GM23338 (cell line): ENCODE measurements around the gene PTPRN2. TPM values are rescaled to one million over a fixed set of nuclear protein-coding genes. Genes with fewer than 3 reads are reported as not detected.

ENCODE experiments used
- ATAC-seq: fragments of 200-7000 bp; cut with Tn5 transposase; 3 replicates; pipeline ENCODE4 v1.9.1; 2020
- DNase-seq: peaks from one replicate; pipeline ENCODE4 v3.0.0-alpha.2; 2015; ENCODE audit warnings: low spot score
- H2AFZ ChIP-seq: fragments of 200-600 bp; sonication (generic); 2 replicates; pipeline ENCODE4 v1.8.0; 2016; ENCODE audit warnings: antibody characterized with exemption, mild to moderate bottlenecking, moderate library complexity
- H3F3A ChIP-seq: fragments of 200-600 bp; sonication (generic); replicated peaks from 2 replicates; pipeline ENCODE4 v1.8.0; 2017; ENCODE audit warnings: antibody characterized with exemption, mixed run types, low read depth
- H3K27ac ChIP-seq: fragments of 200-600 bp; sonication (generic); 2 replicates; pipeline ENCODE4 v1.6.1; 2016; ENCODE audit warnings: low read depth
- H3K27me3 ChIP-seq: fragments of 200-600 bp; sonication (generic); 2 replicates; pipeline ENCODE4 v1.8.0; 2016; ENCODE audit warnings: mild to moderate bottlenecking, mixed run types, moderate library complexity; ENCODE audit not compliant: insufficient read depth
- H3K36me3 ChIP-seq: fragments of 200-600 bp; sonication (generic); 2 replicates; pipeline ENCODE4 v1.8.0; 2016; ENCODE audit warnings: mild to moderate bottlenecking; ENCODE audit not compliant: insufficient read depth
- H3K4me1 ChIP-seq: fragments of 200-600 bp; sonication (generic); 2 replicates; pipeline ENCODE4 v1.8.0; 2016; ENCODE audit warnings: mild to moderate bottlenecking, moderate library complexity; ENCODE audit not compliant: insufficient read depth
- H3K4me2 ChIP-seq: fragments of 200-600 bp; sonication (generic); 2 replicates; pipeline ENCODE4 v1.7.1; 2017; ENCODE audit warnings: mixed run types
- H3K4me3 ChIP-seq: fragments of 200-600 bp; sonication (generic); 2 replicates; pipeline ENCODE4 v1.6.1; 2016; ENCODE audit warnings: mixed run types
- H3K79me2 ChIP-seq: fragments of 200-600 bp; sonication (generic); replicated peaks from 2 replicates; pipeline ENCODE4 v1.8.0; 2017; ENCODE audit warnings: mild to moderate bottlenecking; ENCODE audit not compliant: insufficient read depth
- H3K9me2 ChIP-seq: fragments of 200-600 bp; sonication (generic); 2 replicates; pipeline ENCODE4 v1.8.0; 2017; ENCODE audit not compliant: insufficient read depth
- H4K20me1 ChIP-seq: fragments of 200-600 bp; sonication (generic); replicated peaks from 2 replicates; pipeline ENCODE4 v1.8.0; 2017; ENCODE audit warnings: mild to moderate bottlenecking; ENCODE audit not compliant: insufficient read depth
- H3K27ac Mint-ChIP-seq: 2 replicates; pipeline ENCODE4 v1.8.0; 2020; ENCODE audit warnings: inconsistent platforms, mild to moderate bottlenecking, moderate library complexity, mixed read lengths
- H3K27me3 Mint-ChIP-seq: 3 replicates; pipeline ENCODE4 v1.8.0; 2022; ENCODE audit warnings: low read depth, mild to moderate bottlenecking, moderate library complexity, mixed read lengths, inconsistent platforms; ENCODE audit not compliant: insufficient read depth, poor library complexity
- H3K36me3 Mint-ChIP-seq: 3 replicates; pipeline ENCODE4 v1.8.0; 2021; ENCODE audit warnings: low read depth, mild to moderate bottlenecking, inconsistent platforms, moderate library complexity, mixed read lengths
- H3K4me1 Mint-ChIP-seq: 3 replicates; pipeline ENCODE4 v1.8.0; 2020; ENCODE audit warnings: mild to moderate bottlenecking, inconsistent platforms, mixed read lengths
- H3K4me3 Mint-ChIP-seq: 3 replicates; pipeline ENCODE4 v1.8.0; 2021; ENCODE audit warnings: moderate library complexity, mild to moderate bottlenecking, inconsistent platforms, mixed read lengths
- H3K9me3 Mint-ChIP-seq: 3 replicates; pipeline ENCODE4 v1.8.0; 2020; ENCODE audit warnings: moderate library complexity, mild to moderate bottlenecking, inconsistent platforms, mixed read lengths
- CREB1 ChIP-seq: fragments of 250-450 bp; sonication (Bioruptor Pico); IDR thresholded peaks from 2 replicates; pipeline ENCODE4 v1.5.0; 2020; ENCODE audit warnings: low read depth, mild to moderate bottlenecking, moderate library complexity
- ETS1 ChIP-seq: IDR thresholded peaks from 2 replicates; pipeline ENCODE4 v1.6.1; 2016; ENCODE audit warnings: antibody characterized with exemption
- EZH2phosphoT487 ChIP-seq: fragments of 200-600 bp; sonication (generic); IDR thresholded peaks from one replicate; pipeline ENCODE4 v1.8.1; 2018; ENCODE audit warnings: antibody characterized with exemption; ENCODE audit not compliant: unreplicated experiment
- JUNB ChIP-seq: IDR thresholded peaks from one replicate; pipeline ENCODE4 v1.6.1; 2016; ENCODE audit warnings: antibody characterized with exemption; ENCODE audit not compliant: unreplicated experiment
- POLR2AphosphoS5 ChIP-seq: IDR thresholded peaks from 2 replicates; pipeline ENCODE4 v1.6.1; 2016; ENCODE audit warnings: antibody characterized with exemption, low read depth
- ZNF114 ChIP-seq: fragments of 250-450 bp; sonication (Bioruptor Pico); IDR thresholded peaks from 2 replicates; pipeline ENCODE4 v1.5.0; 2020; ENCODE audit warnings: mild to moderate bottlenecking, moderate library complexity
- polyA plus RNA-seq: library from polyadenylated mRNA; unstranded; fragments of >200 nt; fragmentation: Nextera tagmentation; extraction: Ambion mirVana; gene quantifications from 2 replicates; pipeline ENCODE4 v1.2.1, GENCODE V29; 2016
- total RNA-seq: library from RNA; depleted of rRNA; stranded (reverse); fragments of >200 nt; shearing (Covaris generic); gene quantifications from 2 replicates; pipeline ENCODE4 v1.2.3, GENCODE V29; 2014
- TF ChIP-seq, protein P1 (sequence below): fragments of 250-450 bp; sonication (Bioruptor Pico); IDR thresholded peaks from 2 replicates; pipeline ENCODE4 v1.5.0; 2020; ENCODE audit warnings: mild to moderate bottlenecking, moderate library complexity

Gene PTPRN2
- total and polyA plus RNA-seq, 2 experiments from 2014 or later, result 0.87 to 4.0 TPM

DNA sequence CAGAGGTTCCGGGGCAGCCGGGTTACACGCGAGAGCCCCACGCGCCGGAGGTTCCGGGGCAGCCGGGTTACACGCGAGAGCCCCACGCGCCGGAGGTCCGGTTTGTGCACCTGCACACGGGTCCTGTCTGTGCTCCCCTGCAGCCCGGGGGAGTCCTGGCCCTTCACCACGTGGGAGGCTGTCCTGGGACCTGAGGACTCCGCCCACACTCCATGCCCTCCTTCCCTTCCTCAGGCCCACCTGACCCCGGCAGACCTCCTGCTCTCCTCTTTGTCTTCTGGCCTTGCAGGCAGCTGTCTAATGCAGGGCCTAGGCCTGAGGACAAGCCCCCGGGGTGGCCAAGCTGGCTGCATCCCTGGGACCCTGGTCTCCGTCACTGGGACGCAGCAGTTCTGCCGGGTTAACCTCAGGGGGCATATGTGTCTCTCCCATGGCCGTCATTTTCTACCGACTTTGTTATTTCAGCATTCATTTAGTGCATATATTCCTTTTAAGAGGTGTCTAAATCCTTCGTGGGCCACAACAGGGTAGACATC, 876.2 kb downstream of the PTPRN2 start:
- H3K4me1 ChIP-seq, result no peaks in the 10 kb centered on the region
- H3K9me3 Mint-ChIP-seq, result peaks cover 88% of the 10 kb centered on the region
- no peak for DNase-seq
- no peaks in the 10 kb centered on the region for H4K20me1 ChIP-seq
- no peaks in the 10 kb centered on the region for H3F3A ChIP-seq
- no peak for ATAC-seq
- peaks cover 50% of the 10 kb centered on the region for H3K36me3 Mint-ChIP-seq
- H3K9me2 ChIP-seq, result no peaks in the 10 kb centered on the region
- no peak overlapping the region for H3K27ac Mint-ChIP-seq
- no peaks in the 10 kb centered on the region for H3K27me3 ChIP-seq
- H3K79me2 ChIP-seq, result no peaks in the 10 kb centered on the region
- no peaks in the 10 kb centered on the region for H3K4me1 Mint-ChIP-seq
- H3K4me3 ChIP-seq, result no peak overlapping the region
- H3K27me3 Mint-ChIP-seq, result peaks cover 7% of the 10 kb centered on the region
- no peak overlapping the region for H3K4me3 Mint-ChIP-seq
- no peak overlapping the region for H3K4me2 ChIP-seq
- no peak overlapping the region for H2AFZ ChIP-seq
- H3K27ac ChIP-seq, result no peak overlapping the region
- H3K36me3 ChIP-seq, result no peaks in the 10 kb centered on the region
- TF ChIP-seq, protein P1, sequence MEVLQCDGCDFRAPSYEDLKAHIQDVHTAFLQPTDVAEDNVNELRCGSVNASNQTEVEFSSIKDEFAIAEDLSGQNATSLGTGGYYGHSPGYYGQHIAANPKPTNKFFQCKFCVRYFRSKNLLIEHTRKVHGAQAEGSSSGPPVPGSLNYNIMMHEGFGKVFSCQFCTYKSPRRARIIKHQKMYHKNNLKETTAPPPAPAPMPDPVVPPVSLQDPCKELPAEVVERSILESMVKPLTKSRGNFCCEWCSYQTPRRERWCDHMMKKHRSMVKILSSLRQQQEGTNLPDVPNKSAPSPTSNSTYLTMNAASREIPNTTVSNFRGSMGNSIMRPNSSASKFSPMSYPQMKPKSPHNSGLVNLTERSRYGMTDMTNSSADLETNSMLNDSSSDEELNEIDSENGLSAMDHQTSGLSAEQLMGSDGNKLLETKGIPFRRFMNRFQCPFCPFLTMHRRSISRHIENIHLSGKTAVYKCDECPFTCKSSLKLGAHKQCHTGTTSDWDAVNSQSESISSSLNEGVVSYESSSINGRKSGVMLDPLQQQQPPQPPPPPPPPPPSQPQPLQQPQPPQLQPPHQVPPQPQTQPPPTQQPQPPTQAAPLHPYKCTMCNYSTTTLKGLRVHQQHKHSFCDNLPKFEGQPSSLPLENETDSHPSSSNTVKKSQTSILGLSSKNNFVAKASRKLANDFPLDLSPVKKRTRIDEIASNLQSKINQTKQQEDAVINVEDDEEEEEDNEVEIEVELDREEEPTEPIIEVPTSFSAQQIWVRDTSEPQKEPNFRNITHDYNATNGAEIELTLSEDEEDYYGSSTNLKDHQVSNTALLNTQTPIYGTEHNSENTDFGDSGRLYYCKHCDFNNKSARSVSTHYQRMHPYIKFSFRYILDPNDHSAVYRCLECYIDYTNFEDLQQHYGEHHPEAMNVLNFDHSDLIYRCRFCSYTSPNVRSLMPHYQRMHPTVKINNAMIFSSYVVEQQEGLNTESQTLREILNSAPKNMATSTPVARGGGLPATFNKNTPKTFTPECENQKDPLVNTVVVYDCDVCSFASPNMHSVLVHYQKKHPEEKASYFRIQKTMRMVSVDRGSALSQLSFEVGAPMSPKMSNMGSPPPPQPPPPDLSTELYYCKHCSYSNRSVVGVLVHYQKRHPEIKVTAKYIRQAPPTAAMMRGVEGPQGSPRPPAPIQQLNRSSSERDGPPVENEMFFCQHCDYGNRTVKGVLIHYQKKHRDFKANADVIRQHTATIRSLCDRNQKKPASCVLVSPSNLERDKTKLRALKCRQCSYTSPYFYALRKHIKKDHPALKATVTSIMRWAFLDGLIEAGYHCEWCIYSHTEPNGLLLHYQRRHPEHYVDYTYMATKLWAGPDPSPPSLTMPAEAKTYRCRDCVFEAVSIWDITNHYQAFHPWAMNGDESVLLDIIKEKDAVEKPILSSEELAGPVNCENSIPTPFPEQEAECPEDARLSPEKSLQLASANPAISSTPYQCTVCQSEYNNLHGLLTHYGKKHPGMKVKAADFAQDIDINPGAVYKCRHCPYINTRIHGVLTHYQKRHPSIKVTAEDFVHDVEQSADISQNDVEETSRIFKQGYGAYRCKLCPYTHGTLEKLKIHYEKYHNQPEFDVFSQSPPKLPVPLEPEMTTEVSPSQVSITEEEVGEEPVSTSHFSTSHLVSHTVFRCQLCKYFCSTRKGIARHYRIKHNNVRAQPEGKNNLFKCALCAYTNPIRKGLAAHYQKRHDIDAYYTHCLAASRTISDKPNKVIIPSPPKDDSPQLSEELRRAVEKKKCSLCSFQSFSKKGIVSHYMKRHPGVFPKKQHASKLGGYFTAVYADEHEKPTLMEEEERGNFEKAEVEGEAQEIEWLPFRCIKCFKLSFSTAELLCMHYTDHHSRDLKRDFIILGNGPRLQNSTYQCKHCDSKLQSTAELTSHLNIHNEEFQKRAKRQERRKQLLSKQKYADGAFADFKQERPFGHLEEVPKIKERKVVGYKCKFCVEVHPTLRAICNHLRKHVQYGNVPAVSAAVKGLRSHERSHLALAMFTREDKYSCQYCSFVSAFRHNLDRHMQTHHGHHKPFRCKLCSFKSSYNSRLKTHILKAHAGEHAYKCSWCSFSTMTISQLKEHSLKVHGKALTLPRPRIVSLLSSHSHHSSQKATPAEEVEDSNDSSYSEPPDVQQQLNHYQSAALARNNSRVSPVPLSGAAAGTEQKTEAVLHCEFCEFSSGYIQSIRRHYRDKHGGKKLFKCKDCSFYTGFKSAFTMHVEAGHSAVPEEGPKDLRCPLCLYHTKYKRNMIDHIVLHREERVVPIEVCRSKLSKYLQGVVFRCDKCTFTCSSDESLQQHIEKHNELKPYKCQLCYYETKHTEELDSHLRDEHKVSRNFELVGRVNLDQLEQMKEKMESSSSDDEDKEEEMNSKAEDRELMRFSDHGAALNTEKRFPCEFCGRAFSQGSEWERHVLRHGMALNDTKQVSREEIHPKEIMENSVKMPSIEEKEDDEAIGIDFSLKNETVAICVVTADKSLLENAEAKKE (CRISPR knock-in tag), result no peak
- TF ChIP-seq ZNF114 (CRISPR knock-in tag) (no peak), POLR2AphosphoS5 (no peak), JUNB (no peak), ETS1 (no peak)

- Histone ChIP-seq H3K4me3 (no peak overlapping the region), H3K9me2 (no peaks in the 10 kb centered on the region), H3K27ac (no peak overlapping the region), H2AFZ (no peak overlapping the region), H3K36me3 (no peaks in the 10 kb centered on the region), H3K4me1 (no peaks in the 10 kb centered on the region), H3K79me2 (no peaks in the 10 kb centered on the region), H4K20me1 (no peaks in the 10 kb centered on the region), H3K27me3 (no peaks in the 10 kb centered on the region), H3F3A (no peaks in the 10 kb centered on the region), H3K4me2 (no peak overlapping the region)
- ATAC-seq (no peak), DNase-seq (no peak)
- Mint-ChIP-seq H3K27me3 (peaks cover 7% of the 10 kb centered on the region), H3K27ac (no peak overlapping the region), H3K4me1 (no peaks in the 10 kb centered on the region), H3K9me3 (peaks cover 91% of the 10 kb centered on the region), H3K4me3 (no peak overlapping the region), H3K36me3 (peaks cover 50% of the 10 kb centered on the region)
- TF ChIP-seq CREB1 (CRISPR knock-in tag) (no peak), EZH2phosphoT487 (no peak)
Observed at GRCh38 chr7:157710396-157710795, 877.2 kb downstream of the PTPRN2 start.
